H1 (cell line): ENCODE measurements around the gene ZBTB40. TPM values are rescaled to one million over a fixed set of nuclear protein-coding genes. Genes with fewer than 3 reads are reported as not detected.
A peak's percentile ranks its signal among the peaks of the same experiment; 100 is the strongest.

Source experiments
- CEBPB ChIP-seq: IDR thresholded peaks from 2 replicates; pipeline ENCODE4 v1.6.1; 2012; ENCODE audit warnings: low read depth, low read length
- CTCF ChIP-seq, 3 experiments: IDR thresholded peaks; 1 replicate in 2 of 3; 2 replicates in 1 of 3; pipeline versions ENCODE4 v1.5.1 to v1.6.1; 2011; ENCODE audit warnings: low read length in 3 of 3, mild to moderate bottlenecking in 3 of 3, inconsistent platforms in 2 of 3, low read depth in 1 of 3, moderate library complexity in 1 of 3; ENCODE audit not compliant: insufficient read depth in 1 of 3; ENCODE audit errors: control extremely low read depth in 1 of 3
- E2F6 ChIP-seq: IDR thresholded peaks from 2 replicates; pipeline ENCODE4 v1.6.1; 2012; ENCODE audit warnings: inconsistent platforms
- GABPA ChIP-seq: IDR thresholded peaks from 2 replicates; pipeline ENCODE4 v1.6.1; 2011; ENCODE audit warnings: mild to moderate bottlenecking, low read length, moderate library complexity, borderline replicate concordance; ENCODE audit not compliant: insufficient read depth
- RAD21 ChIP-seq, 2 experiments: IDR thresholded peaks in 1 of 2; conservative IDR thresholded peaks in 1 of 2; 2 replicates each; pipeline ENCODE4 v1.6.1; 2011; ENCODE audit warnings: low read depth in 2 of 2, low read length in 2 of 2, improper control_type of control experiment in 1 of 2, inconsistent platforms in 1 of 2, mild to moderate bottlenecking in 1 of 2, moderate library complexity in 1 of 2
- SUZ12 ChIP-seq: fragments of 200-600 bp; sonication (generic); IDR thresholded peaks from 2 replicates; pipeline ENCODE4 v1.6.1; 2012; ENCODE audit warnings: mild to moderate bottlenecking, inconsistent platforms, low read length, moderate library complexity, mixed read lengths
- TBP ChIP-seq: IDR thresholded peaks from 2 replicates; pipeline ENCODE4 v1.6.1; 2011; ENCODE audit warnings: low read depth, low read length, improper control_type of control experiment
- USF2 ChIP-seq: IDR thresholded peaks from 2 replicates; pipeline ENCODE4 v1.6.1; 2011; ENCODE audit warnings: low read length, improper control_type of control experiment
- polyA plus RNA-seq, 7 experiments: library from polyadenylated mRNA; depleted of rRNA in 3 of 7; stranded (reverse) in 5 of 7; unstranded in 2 of 7; fragments of >200 nt in 5 of 7; fragments of 200-250 nt in 2 of 7; gene quantifications; 1 replicate in 5 of 7; 2 replicates in 1 of 7; 4 replicates in 1 of 7; pipeline versions ENCODE4 v1.2.1 to v1.2.3, GENCODE V29; 2011 to 2013; ENCODE audit warnings: missing spikeins in 2 of 7, mixed read lengths in 2 of 7
- total RNA-seq: library from RNA; stranded (reverse); fragmentation: NEBNext Ultra II Directional; extraction: Animal tissue kit (Norgen Biotek cat#: 25700); gene quantifications from 2 replicates; pipeline ENCODE4 v1.2.1, GENCODE V29; 2021

Gene ZBTB40
- total and polyA plus RNA-seq, 2 of the 8 experiments (the other 6 are each of a cell fraction or from before 2014, with no cell fraction given) = 3.1 to 19.3 TPM

GRCh38 chr1:22416555-22417454 is 34.8 kb upstream of the ZBTB40 start (continued):
- TF ChIP-seq TBP (peak; percentile 30; the same call in 1 of the 2 replicates), SUZ12 (no peak), CEBPB (peak; percentile 47; the same call in 1 of the 2 replicates), RAD21 (IDR thresholded peaks at IDR 0.05 in 1 of 2, conservative IDR thresholded peaks at IDR 0.05 in 1 of 2; ENCODE audit: low read depth in 2 of 2, low read length in 2 of 2) (peak; percentile 98 to 100), GABPA (peak; percentile 50; the same call in 1 of the 2 replicates), CTCF (IDR thresholded peaks at IDR 0.05; ENCODE audit: control extremely low read depth in 1 of 3, insufficient read depth in 1 of 3, low read depth in 1 of 3, low read length in 3 of 3) (peak; percentile 91 to 99 (median 98)), E2F6 (no peak), USF2 (no peak)
